HG02759 (cell line): Measurements from ENCODE around the gene PRRX2.

Experiments
- ATAC-seq: cut with Tn5 transposase; IDR thresholded peaks from one replicate; pipeline ENCODE4 v1.9.1; 2021; ENCODE audit warnings: mild to moderate bottlenecking, moderate library complexity; ENCODE audit not compliant: unreplicated experiment

Gene PRRX2

DNA sequence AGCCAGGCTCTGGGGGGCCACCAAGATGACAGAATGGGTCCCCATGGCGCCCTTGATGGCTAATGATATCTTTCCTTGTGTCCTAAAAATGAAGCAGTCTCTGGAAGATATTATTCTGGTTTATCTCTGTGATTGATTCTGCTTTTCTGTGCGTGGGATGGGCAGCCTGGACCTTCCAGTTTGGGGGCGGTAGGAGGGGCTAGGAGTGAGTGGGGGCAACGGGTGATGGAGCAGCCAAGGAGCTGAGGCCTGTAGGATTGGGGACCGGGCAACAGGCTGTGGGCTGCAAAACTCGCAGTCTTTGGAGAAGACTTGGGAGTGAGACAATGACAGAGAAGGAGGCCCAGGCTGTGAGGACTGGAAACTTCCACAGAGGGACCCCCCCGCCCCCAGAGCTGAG lies 8.8 kb downstream of the PRRX2 start:
- no peak for ATAC-seq

DNA sequence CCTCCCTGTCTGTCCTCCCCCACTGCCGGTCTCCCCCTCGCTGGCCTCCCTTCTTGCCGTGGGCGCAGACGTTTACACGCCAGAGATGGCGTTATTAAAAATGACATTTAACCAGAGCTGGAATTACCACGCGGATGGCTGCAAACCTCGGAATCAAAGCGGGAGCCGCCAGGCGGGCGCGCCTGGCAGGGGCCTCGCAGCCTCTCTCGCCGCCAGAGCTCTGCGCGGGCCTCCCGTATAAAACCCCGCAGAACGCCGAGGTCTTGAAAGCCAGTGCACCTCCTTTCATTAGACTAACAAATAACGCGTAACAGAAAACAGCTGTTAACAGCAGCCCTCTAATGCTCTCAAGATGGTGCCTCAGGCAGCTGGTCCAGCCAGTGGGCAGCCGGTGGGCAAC lies 10.2 kb downstream of the PRRX2 start:
- no peak for ATAC-seq

DNA sequence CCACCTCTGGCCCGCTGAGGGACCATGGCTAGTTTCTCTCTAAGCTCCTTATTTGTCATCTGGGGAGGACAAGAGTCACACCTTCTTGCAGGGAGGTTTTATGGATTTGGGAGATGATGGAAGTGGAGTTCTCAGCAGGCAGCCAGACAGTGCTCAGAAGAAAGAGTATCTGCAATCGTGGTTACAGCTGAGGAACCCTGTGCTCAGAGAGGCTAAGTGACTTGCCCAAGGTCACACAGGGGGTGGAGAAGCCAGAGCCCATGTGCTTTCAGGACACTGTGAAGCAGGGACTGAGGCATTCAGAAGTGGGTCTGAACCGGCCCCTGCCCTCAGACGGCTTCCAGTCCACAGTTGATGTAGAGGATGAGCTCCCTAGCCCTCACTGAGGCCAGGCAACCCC lies 10.8 kb downstream of the PRRX2 start:
- no peak for ATAC-seq

DNA sequence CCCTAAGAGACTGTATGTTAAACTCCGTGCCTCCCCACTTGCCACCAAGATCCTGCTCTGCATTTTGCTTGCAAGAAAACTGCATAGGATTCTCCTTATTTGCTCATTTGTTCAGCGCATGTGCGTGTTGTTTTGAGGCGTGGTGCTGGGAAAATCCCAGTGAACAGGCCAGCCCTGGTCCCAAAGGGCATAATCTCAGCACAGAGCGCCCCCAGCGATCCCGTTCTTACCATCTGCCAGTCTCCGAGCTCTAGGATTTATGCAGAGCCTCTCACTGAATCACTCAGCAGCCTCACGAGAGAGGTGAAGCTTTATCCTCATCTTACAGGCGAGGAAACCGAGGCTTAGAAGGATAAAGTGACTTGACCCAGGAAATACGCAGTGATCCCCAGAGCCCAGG lies 11.5 kb downstream of the PRRX2 start:
- ATAC-seq, result no peak

DNA sequence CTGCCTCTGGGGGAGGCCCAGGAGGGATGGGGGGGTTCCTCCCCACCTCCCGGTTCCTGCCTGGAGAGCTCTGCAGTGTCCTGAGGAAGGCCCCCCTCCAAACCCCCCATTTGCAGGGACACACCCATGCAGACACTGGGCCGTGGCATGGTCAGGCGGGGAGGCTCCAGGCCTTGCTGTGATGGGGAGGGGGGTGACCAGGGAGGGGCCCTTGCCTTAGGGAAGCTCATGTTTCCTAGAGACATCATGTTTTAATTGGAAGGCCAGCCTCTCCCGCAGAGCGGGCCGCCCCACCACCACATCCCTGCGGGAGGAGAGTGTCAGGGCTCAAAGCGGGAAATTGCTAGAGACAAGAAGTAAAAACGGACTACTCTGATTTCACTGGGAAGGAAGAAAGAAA lies 12.0 kb downstream of the PRRX2 start:
- no peak for ATAC-seq

DNA sequence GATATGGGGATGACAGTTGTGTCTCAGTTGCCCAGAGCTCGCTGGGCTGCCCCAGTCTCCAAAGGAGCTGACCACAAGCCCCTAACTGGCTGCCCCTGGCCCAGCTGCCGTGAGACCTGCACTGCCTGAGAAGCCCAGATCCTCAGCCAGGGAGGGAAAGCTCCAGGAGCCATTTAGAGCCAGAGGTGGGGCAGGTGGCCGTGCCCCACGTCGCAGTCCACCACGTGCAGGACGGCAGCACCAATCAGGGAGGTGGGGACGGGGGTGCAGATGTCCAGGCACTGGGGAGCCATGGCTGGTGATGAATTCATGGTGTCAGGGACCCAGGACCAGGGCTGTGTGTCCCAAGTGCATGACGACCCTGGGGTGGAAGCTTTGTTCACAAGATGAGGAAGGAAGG lies 13.4 kb downstream of the PRRX2 start:
- ATAC-seq, result no peak

DNA sequence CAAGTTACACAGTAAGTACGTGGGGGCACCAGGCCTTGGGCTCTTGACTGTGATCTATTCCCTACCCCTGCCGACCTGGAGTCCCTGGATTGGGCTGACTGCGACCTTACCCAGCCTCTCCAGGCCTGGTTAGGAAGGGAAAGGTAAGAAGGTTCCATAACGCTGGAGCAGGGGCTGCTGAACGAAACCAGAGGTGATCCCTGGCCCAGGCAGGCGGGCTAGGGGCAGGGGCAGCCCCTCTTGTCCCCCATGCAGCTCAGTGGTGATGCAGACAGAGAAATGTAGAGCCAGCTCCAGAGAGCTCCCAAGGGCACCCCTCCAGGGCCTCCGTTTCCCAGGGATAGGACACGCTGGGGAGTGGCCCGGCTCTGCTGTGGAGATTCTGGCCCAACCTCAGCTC lies 14.1 kb downstream of the PRRX2 start:
- no peak for ATAC-seq

DNA sequence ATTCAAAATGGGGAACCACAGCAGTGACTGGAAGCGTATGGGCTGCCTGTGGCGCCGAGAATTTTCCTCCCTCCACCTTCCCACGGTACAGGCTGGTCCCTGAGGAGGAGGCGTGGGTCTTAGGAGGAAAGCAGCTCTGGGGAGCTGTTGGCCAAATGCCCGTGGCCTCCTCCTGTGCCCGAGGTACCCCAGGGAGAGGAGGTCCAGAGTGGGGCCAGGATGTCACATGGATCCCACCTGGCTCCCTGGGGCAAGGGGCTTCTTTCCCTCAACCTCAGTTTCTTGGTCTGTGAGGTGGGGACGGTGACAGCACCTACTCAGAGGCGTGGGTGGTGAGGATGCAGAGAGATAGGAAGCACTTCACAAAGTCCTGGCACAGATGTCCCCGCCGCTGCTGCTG lies 16.5 kb downstream of the PRRX2 start:
- no peak for ATAC-seq

DNA sequence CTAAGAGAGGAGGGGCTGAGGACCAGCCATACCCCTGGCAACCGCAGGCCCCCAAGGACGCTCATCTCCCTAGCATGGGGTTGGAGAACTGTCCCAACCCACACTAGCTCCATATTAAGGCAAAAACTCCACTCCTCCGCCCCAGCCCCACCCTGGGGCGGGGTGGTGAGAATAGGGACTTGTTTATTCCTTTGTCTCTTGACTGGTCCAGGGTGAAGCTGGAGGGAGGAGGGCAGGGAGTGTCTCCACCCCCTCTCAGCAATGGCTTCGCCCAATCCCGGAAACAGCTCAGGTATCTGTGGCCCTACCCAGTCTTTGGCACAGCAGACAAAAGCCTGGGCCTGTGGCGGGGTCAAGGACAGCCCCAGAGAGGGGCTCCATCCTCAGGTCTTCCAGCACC lies 16.9 kb downstream of the PRRX2 start:
- no peak for ATAC-seq

DNA sequence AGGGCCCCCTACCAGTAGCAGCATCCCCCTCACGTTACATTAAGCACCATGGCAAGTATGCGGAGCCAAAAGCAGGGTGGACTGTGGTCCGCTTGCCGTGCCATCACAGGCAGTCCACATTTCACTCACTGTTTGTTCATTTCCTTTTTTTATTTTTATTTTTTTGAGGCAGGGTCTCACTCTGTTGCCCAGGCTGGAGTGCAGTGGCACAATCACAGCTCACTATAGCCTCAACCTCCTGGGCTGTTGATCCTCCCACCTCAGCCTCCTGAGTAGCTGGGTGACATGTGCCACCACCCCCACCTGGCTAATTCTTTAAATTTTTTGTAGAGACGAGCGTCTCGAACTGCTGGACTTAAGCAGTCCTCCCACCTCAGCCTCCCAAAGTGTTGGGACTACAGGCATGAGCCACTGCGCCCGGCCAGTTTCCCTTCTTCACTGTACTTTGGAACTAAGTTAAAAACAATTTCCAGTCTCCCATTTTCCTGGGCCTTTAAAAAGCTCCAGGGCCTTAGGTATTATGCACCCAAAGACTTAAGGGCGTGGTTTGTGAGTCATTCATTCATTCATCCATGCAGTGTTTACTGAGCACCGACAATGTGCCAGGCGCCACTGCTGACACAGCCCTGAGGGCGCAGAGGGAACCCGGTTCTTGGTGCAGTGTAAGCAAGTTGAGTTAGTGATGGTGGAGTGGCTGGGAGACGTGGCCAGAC lies 19.9 kb downstream of the PRRX2 start:
- no peak for ATAC-seq

DNA sequence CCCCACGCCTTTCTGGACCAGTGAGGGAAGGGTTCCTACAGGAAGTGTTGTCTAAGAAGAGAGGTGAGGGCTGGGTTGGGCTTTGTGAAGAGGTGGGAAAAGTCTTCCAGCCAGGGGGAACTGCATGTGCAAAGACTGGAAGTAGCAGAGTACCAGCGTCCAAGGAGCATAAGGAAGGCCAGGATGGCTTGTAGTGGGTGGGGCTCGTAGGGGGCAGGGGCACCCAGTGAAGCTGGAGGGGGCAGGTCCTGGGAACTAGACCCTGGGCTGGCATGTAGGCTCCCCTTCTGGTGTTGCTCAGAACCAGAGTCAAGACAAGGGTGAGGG lies 20.4 kb downstream of the PRRX2 start:
- no peak for ATAC-seq

DNA sequence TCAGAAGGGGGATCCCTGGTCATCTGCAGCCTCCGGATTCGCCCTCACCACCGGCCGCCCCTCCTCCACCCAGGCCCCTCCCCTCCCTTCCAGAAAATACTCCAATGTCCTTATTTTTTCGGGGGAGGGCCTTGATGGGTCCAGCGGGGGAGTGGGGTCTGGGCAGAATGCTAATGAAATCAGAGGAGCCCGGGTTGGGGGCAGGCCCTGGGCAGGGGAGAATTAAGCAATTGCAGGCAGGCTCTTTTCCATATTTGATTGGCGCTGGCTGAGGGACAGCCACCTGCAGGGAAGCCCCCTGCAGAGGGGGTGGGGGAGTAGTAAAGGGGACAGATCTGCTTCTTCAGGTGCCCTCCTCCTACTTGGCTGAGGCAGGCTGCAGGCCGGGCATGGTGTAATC lies 21.3 kb downstream of the PRRX2 start:
- ATAC-seq, result no peak

DNA sequence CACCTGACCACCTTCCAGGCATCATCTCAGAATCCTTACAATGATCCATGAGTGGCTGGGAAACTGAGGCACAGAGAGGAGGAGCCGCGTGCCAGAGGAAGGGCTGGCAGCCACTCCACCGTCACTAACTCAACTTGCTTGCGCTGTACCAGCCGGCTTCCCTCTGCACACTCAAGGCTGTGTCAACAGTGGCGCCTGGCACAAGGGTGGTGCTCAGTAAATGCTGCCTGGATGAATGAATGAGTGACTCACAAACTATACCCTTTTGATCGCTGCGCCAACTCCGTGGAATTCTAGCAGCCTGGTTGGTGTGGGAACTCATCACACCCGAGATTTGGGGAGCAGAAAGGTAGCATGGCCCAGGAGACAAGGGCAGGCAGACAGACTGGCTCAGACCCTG lies 21.9 kb downstream of the PRRX2 start:
- no peak for ATAC-seq

DNA sequence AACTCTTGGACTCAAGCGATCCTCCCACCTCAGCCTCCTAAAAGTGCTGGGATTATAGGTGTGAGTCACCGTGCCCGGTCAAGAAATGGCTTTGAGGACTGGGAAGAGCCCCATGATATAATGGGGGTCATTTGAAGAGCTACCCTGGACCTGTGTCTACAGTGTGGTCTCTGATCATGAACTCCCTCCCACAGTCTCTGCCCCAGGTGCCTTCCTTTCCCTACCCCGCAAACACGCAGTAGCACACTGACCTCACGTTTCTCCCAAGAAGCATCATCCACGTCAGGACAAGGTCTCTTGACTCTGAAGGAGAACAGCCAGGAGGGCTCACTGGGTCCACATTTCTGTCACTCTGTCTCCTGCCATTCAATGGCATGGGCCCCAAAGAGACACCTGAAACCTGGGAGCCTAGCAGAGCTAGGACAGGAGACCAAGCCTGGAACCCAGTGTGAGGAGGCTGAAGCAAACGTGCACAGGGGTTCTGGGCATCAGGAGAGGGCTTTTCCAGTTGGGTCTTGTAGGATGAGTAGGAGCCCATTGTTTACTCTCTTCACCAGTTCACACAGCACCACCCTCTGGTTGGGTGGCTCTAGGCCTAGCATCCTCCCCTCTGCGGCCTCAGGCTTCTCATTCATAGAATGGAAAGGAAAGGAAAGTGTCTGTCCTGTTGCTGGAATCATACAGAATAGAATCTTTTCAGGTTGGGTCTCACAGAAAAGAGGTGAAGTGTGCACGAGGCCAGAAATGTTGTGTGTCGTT lies 23.0 kb downstream of the PRRX2 start:
- ATAC-seq, result no peak

DNA sequence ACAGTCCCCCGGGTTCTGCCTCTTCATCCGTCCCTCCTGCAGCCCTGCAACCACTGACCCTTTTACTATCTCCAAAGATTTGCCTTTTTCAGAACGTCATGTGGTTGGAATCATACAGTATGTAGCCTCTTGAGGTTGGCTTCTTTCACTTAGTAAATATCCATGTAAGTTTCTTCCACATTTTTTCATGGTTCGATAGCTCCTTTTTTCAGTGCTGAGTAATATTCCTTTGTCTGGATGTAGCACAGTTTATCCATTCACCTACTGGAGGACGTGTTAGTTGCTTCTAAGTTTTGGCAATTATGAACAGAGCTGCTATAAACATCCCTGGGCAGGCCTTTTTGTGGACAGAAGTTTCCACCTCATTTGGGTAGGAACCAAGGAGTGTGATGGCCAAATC lies 27.1 kb downstream of the PRRX2 start:
- no peak for ATAC-seq

DNA sequence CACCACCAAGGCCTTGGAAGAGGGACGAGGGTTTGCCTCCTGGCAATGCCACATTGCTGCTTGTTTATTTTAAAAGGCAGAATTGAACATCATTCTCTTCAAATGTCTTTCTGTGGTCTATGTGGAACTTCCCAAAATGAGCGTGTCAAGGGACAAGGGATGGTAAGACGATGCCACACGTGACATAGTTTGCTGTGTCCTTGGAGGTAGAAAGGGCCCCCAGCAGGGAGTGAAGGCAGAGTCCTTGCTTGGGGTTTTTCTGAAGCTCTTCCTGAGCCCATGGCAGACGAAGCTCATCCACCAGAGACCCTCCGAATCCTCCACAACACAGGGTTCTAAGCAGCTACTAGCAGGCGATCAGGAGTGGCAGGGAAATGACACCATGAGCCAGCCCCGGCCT lies 28.3 kb downstream of the PRRX2 start:
- ATAC-seq, result no peak

DNA sequence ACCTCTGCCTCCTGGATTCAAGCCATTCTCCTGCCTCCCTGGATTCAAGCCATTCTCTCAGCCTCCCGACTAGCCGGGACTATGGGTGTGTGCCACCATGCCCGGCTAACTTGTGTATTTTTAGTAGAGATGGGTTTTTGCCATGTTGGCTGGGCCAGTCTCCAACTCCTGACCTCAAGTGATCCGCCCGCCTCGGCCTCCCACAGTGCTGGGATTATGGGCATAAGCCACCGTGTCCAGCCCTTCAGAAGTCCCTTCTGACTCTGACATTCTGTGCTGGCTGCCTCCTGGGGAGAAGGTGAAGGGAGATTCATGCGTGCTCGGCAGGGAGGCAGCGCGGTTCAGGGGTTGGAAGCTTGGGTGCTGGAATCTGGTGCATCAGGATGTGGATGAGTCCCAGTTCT lies 28.8 kb downstream of the PRRX2 start:
- no peak for ATAC-seq

DNA sequence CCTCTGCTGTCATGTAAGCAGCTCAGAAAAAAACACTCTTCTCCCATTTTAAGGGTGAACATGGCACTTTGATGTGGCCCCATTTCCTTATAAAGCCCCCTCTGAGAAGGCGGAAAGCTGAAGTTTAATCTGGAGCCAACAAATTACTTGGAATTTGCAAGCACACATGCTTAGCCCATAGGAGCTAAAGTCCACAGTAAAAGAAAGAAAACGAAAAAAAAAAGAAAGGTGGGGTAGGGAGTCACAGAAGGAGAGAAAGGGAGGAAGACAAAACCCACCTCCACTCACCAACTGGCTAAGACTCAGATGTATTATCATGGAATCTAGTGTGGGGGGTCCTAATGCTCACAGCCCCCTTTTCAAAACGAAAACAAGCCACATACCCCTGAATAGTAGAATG lies 30.4 kb downstream of the PRRX2 start:
- no peak for ATAC-seq

DNA sequence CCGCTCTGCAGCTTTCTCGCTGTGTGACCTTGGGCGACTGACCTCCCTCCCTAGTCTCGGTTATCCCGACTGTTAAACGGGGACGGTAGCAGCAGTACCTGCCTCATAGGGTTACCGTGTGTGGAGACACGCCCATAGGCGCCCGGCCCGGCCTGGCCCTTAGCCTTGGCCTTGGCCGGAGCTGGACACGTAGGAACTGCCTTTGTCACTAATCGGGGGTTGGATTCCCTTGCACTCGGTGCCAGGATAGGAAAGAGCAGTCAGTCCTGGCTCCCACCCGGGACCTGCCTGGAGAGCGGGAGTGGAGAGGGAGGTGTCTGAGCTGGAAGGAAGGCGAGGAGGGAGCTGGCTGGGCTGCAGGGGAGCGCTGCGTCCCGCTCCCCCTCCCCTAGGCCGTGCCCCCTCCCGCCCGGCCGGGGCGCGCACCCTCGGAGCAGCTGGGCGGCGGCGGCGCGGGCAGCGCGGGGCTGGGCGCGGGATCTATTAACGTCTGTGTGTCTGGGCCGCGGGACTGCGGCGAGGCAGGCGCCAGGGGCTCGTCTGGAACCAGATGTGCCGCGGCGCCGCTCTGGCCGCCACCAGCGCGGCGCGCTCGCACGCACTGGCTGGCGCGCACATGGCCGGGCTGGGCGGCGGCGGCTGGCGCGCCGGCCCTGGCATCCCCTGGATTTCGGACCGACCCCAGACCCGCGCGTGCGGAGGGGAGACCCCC lies 31.7 kb downstream of the PRRX2 start:
- ATAC-seq, result no peak

DNA sequence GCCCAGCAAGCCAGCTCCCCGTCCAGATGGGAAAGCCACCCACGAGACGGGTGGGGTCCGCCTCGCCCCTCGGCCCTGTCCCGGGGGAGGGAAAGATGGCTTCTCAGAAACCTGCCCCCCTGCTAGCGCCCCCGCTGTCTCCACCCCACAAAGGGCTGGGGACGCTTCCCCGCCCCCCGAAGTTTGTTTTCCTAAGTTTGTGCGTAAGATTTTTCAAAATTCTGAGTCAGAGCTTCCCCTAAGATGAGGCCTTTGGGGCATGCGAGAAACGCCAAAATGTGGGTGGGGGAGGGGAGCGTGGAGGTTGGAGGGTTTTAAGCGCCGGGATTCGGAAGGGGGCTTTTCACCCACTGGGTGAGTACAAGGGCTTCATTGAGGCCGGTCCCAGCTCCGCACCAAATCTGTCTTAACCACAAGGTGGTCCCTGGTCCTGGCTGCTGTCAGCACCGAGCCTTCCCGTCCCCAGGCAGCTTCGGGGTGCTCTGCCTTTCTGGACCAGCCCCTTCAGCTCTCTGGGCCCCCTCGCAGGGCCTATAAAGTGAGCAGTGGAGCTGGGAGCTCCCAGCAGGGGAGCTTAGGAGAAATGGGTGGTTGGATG lies 32.3 kb downstream of the PRRX2 start:
- no peak for ATAC-seq

DNA sequence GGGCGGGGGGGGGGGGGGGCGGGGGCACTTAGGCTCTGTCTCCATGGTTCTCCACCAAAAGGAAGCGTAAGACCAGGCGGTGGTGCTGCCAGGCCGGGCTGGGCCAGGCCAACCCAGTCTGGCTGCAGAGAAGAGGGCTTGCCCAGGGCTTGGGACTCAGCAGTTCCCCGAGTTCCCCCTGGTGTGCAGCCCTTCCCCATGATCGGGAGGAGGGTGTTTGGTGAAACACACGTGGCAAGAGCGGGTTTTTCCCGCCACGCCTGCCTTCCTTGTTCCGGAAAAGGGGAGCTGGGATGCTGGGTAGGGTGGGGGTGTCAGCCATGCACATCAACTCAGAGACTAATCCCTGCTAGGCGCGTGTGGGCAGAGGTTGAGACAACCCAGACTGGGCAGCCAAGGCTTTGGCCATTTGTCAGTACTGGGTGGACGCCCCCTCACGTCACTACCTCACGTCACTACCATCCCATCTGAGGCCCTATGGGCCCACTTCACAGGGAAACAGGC lies 32.9 kb downstream of the PRRX2 start:
- no peak for ATAC-seq

DNA sequence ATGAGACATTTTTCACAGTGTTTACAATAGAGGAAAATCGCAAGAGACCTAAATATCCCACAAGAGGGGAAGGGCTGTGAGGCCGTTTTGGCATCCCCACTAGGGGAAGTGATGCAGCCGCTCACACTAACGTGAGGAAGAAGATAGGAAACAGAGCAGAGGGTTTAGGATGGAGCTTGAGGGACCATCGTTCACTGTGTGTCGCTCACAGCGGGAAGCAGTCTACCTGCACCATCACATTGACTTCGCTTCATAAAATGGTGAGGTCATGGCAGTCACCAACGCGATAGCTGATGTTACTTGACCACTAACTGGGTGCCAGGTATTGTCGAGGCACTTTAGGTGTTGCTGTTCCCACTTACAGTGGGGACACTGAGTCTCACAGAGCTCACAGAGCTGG lies 35.6 kb downstream of the PRRX2 start:
- ATAC-seq, result no peak
